HG03469 (cell line): Measurements from ENCODE around the gene ECEL1.
"Not testable (repeated sequence)": the region's sequence is repeated elsewhere in the genome, so short reads cannot be mapped to it uniquely, and the experiment has no call there.

ENCODE experiments used
- ATAC-seq: cut with Tn5 transposase; IDR thresholded peaks from one replicate; pipeline ENCODE4 v1.9.1; 2021; ENCODE audit warnings: mild to moderate bottlenecking, moderate library complexity, moderate number of reproducible peaks; ENCODE audit not compliant: unreplicated experiment

Gene ECEL1, protein sequence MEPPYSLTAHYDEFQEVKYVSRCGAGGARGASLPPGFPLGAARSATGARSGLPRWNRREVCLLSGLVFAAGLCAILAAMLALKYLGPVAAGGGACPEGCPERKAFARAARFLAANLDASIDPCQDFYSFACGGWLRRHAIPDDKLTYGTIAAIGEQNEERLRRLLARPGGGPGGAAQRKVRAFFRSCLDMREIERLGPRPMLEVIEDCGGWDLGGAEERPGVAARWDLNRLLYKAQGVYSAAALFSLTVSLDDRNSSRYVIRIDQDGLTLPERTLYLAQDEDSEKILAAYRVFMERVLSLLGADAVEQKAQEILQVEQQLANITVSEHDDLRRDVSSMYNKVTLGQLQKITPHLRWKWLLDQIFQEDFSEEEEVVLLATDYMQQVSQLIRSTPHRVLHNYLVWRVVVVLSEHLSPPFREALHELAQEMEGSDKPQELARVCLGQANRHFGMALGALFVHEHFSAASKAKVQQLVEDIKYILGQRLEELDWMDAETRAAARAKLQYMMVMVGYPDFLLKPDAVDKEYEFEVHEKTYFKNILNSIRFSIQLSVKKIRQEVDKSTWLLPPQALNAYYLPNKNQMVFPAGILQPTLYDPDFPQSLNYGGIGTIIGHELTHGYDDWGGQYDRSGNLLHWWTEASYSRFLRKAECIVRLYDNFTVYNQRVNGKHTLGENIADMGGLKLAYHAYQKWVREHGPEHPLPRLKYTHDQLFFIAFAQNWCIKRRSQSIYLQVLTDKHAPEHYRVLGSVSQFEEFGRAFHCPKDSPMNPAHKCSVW

GRCh38 chr2:232487385-232488096, at the start of gene ECEL1:
Gene ECEL1 (minus strand): TSS chr2:232487834. CDS start chr2:232486653, 1,181 bp downstream.
- no peak for ATAC-seq

DNA sequence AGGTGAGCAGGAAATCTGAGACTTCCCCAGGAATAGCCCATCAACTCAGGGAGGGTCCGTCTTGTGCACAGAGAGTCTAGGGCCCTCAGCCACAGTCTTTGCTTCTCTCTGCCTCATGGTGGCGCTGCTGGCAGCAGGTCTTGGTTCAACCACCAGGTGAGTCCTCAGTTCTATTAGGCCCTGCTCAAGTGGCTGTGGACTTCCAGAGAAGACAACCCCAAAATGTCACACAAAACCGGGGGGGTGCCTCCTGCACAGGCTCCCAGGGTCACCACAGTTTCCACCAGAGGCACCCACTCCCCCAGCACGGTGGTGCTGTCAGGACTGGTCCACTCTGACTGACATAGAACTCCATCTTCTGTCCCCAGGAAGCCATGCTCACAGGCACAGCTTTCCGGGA, 49.4 kb upstream of the ECEL1 start:
- ATAC-seq = no peak

DNA sequence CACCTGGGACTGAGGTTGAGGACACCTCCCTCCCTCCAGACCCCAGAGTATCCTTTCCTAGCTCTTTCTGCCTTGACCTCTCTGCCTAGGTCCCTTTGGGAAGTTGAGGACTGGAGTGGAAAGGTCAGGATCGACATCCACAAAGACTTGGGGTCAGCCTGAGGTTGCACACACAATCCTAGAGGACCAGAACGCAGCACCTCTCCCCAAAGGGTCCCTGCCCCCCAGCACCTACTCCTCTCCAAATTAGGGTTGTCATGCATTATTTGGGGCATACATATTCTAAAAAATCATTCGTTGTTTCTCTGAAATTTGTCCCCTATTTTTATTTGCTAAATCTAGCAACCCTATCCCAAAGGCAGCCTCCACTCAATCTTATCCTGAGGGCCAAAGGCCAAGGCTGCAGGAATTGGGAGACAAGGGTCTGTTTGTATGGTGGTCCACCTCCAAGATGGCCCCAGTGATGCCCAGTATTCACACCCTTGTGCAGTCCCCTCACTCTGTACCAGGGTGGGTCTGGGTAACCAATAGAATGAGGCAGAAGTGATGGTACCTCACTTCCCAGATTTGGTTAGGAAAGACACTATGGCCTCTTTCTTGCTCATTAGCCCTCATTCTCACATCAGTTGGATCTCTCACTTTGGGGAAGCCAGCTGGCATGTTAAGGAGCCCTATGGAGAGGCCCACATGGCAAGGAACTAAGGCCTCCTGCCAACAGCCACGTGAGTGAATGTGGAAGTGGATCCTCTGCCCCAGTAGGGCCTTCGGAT, 48.3 kb upstream of the ECEL1 start:
- no peak for ATAC-seq

GRCh38 chr2:232534940-232535651, 47.5 kb upstream of the ECEL1 start:
- ATAC-seq = no peak

- ATAC-seq = no peak
Observed at GRCh38 chr2:232533944-232534710, 46.5 kb upstream of the ECEL1 start.

DNA sequence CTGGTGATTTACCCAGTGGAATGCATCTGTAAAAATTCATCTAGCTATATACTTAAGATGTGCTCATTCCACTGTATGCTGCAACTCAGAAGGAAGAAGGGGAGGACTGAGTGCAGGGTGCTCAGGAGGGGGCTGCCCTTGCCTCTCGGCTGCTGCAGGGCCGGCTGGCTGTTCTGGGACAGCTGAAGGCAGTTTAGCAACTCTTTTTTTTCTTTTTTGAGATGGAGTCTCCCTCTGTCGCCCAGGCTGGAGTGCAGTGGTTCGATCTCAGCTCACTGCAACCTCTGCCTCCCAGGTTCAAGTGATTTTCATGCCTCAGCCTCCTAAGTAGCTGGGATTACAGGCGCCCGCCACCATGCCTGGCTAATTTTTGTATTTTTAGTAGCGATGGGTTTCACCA, 45.2 kb upstream of the ECEL1 start:
- not testable (repeated sequence) for ATAC-seq

- no peak for ATAC-seq
Observed at GRCh38 chr2:232532419-232532818, 44.8 kb upstream of the ECEL1 start.

GRCh38 chr2:232530626-232531260, 43.1 kb upstream of the ECEL1 start:
- ATAC-seq = no peak

GRCh38 chr2:232529806-232530547, 42.3 kb upstream of the ECEL1 start:
- ATAC-seq = no peak

DNA sequence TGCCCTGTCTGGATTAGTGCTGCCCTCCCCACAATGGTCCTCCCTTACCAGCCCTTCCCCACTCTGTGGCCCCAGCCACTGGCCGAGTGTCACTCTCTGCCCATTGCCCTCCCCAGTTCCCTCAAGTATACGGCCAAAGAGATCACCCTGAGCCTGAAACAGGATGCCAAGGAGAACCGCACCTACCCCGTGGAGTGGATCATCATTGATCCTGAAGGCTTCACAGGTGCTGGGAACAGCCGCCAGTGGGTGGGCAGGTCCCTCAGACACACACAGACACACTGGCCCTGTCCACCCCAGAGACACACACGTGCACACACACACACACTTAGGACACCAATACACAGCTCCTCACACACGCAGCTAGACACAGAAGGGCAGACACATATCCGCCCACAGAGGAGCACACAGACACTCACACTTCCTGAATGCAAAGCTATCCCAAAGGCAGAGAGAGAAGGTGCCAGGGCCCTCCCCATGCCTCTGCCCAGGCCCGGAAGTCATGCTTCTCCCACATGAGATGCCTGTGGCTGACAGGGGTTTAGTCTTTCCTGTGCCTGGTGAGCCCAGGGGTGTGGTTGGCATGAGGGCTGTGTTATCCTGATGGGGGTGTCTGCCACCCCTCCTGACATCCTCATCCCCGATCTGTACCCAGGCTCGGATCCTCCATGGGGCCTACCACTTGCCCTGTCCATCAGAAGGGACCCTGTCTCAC, 41.3 kb upstream of the ECEL1 start:
- ATAC-seq = no peak

DNA sequence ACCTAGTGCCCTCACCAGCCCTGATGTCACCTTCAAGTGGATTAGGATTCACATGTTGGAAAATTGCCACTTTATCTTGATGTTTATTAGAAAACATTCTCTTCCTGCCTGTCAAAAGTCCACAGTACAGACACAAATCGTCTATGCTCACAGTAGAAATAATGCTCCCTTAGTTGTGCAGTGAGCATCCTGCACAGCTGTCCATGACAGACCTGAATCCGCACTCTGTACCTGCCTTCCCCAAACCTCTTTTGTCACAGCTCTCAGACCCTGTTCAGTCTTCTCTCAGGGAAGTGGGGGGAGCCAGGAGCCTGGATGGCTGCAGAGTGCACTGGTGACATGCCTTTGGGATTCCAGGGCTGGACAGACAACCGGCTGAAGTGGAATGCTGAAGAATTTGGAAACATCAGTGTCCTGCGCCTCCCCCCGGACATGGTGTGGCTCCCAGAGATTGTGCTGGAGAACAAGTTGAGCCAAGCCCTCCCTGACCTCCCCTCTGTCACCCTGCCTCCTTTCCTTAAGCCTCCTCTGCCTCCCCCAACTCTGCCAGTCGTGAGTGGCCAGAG, 40.4 kb upstream of the ECEL1 start:
- no peak for ATAC-seq

GRCh38 chr2:232526372-232526941, 38.8 kb upstream of the ECEL1 start:
- ATAC-seq = no peak

GRCh38 chr2:232525791-232526371, 38.2 kb upstream of the ECEL1 start, which contains the start of gene CHRND:
Gene CHRND (plus strand): TSS chr2:232526160. CDS start chr2:232526216, 56 bp downstream.
- no peak for ATAC-seq

DNA sequence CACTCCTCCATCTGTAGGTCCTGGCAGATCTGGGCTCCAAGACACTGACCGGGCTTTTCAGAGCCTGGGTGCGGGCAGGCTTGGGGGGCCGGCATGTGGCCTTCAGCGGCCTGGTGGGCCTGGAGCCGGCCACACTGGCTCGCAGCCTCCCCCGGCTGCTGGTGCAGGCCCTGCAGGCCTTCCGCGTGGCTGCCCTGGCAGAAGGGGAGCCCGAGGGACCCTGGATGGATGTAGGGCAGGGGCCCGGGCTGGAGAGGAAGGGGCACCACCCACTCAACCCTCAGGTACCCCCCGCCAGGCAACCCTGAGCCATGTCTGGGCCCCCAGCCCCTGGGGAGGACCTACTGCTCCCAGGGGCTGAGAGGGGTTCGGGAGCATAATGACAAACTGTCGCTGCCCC, 37.6 kb upstream of the ECEL1 start:
- ATAC-seq = no peak

DNA sequence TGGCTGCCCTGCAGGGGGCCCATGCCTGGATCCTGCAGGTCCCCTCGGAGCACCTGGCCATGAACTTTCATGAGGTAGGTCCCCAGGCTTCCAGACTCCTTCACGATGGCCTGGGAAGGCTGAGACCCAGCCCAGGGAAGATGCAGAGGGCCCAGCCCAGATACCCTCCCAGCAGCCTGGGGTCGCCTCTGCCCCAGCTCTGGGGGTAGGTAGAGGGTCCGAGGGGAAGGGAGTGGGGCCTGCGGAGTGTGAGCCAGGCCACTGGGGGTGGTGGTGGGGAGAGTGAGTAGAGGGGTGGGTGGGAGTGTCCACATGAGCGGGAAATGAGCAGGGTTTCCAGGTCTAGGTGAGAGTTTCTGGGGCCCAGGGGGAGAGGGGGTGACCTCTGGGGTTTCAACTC, 37.1 kb upstream of the ECEL1 start:
- no peak for ATAC-seq
